ENCODE measurements around the gene C20orf202. TPM values are rescaled to one million over a fixed set of nuclear protein-coding genes. Genes with fewer than 3 reads are reported as not detected.

C20orf202 gene
- total RNA-seq, 1 experiment from 2014 or later, result 0.22 TPM

GRCh38 chr20:1169224-1169623, 34.0 kb upstream of the C20orf202 start:
- CTCF ChIA-PET, result no interaction called here
- Mint-ChIP-seq H3K9me3 (no peaks in the 10 kb centered on the region), H3K4me3 (no peak overlapping the region), H3K27me3 (ENCODE audit: low read depth) (no peaks in the 10 kb centered on the region), H3K27ac (no peak overlapping the region), H3K4me1 (no peaks in the 10 kb centered on the region), H3K36me3 (peaks cover 51% of the 10 kb centered on the region)
- no peak for ATAC-seq
- POLR2A ChIA-PET, result no interaction called here
- DNase-seq (ENCODE audit: low spot score), result no peak
- TF ChIP-seq, protein P1, sequence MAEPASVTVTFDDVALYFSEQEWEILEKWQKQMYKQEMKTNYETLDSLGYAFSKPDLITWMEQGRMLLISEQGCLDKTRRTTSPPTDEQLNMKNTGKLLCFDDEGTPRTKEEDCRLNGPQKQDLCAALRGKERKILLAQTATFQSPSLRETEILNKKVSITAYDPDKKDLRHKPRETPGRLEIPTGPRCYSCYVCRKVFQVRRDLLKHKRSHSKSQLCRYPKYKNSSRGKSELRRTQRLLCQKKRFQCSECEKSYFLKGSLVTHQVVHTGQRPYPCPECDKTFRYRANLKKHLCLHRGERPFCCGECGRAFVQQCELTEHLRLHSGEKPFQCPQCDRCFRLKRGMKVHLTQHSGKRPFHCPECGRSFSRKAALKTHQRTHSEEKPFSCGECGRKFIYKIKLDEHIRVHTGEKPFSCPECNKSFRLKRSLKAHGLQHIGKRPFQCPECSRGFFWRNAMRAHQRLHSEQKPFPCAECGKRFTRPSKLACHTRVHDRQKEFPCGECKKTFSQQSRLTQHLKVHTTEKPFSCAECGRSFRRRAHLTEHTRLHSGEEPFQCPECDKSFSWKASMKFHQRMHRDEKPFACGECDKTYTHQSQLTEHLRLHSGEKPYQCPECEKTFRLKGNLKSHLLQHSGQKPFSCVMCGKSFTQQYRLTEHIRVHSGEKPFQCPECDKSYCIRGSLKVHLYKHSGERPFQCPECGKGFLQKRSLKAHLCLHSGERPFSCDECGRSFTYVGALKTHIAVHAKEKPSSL (CRISPR knock-in tag; conservative IDR thresholded peaks at IDR 0.05), result no peak
- TF ChIP-seq JAZF1 (CRISPR knock-in tag; IDR thresholded peaks at IDR 0.05) (no peak), RELA (CRISPR knock-in tag; IDR thresholded peaks at IDR 0.05; ENCODE audit: borderline replicate concordance) (no peak), SOX15 (CRISPR knock-in tag; IDR thresholded peaks at IDR 0.05) (no peak), AFF4 (CRISPR knock-in tag; IDR thresholded peaks at IDR 0.05; ENCODE audit: borderline replicate concordance) (no peak), USF2 (CRISPR knock-in tag; IDR thresholded peaks at IDR 0.05) (no peak), ETV6 (CRISPR knock-in tag; IDR thresholded peaks at IDR 0.05) (no peak), NFATC4 (CRISPR knock-in tag; IDR thresholded peaks at IDR 0.05) (no peak), ZBTB21 (CRISPR knock-in tag; IDR thresholded peaks at IDR 0.05; ENCODE audit: borderline replicate concordance) (no peak), KAT7 (CRISPR knock-in tag; IDR thresholded peaks at IDR 0.05; ENCODE audit: borderline replicate concordance) (no peak), E2F5 (CRISPR knock-in tag; IDR thresholded peaks at IDR 0.05) (no peak)
- TF ChIP-seq, protein P2, sequence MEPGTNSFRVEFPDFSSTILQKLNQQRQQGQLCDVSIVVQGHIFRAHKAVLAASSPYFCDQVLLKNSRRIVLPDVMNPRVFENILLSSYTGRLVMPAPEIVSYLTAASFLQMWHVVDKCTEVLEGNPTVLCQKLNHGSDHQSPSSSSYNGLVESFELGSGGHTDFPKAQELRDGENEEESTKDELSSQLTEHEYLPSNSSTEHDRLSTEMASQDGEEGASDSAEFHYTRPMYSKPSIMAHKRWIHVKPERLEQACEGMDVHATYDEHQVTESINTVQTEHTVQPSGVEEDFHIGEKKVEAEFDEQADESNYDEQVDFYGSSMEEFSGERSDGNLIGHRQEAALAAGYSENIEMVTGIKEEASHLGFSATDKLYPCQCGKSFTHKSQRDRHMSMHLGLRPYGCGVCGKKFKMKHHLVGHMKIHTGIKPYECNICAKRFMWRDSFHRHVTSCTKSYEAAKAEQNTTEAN (CRISPR knock-in tag; IDR thresholded peaks at IDR 0.05), result no peak
- TF ChIP-seq, protein P3, sequence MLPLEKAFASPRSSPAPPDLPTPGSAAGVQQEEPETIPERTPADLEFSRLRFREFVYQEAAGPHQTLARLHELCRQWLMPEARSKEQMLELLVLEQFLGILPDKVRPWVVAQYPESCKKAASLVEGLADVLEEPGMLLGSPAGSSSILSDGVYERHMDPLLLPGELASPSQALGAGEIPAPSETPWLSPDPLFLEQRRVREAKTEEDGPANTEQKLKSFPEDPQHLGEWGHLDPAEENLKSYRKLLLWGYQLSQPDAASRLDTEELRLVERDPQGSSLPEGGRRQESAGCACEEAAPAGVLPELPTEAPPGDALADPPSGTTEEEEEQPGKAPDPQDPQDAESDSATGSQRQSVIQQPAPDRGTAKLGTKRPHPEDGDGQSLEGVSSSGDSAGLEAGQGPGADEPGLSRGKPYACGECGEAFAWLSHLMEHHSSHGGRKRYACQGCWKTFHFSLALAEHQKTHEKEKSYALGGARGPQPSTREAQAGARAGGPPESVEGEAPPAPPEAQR (CRISPR knock-in tag; IDR thresholded peaks at IDR 0.05), result no peak
- TF ChIP-seq, protein P4, sequence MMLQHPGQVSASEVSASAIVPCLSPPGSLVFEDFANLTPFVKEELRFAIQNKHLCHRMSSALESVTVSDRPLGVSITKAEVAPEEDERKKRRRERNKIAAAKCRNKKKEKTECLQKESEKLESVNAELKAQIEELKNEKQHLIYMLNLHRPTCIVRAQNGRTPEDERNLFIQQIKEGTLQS (CRISPR knock-in tag; conservative IDR thresholded peaks at IDR 0.05), result no peak

Measured in WTC11 (cell line).